ENCODE measurements around the gene STYXL1.

DNA sequence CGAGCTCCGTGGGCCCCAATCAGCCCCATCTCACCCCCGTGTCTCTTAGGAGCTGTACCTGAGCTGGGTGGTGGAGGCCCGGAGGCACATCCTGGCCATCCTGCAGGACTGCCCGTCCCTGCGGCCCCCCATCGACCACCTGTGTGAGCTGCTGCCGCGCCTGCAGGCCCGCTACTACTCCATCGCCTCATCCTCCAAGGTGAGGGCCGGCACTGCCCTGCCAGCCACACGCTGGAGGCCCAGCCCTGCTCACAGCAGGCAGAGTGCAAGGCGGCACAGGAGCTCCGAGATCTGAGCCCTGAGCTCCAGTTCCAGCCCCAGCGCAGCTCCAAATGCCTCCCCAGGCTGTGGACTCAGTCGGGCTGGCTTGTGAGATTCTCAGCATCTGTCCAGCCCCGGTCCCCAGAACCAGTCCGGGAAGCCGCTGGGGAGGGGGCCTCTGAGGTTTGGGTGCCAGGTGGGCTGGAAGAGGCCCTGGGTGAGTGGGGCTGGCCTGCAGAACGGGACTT lies 62.7 kb downstream of the STYXL1 start:
- TF ChIP-seq, protein P1, sequence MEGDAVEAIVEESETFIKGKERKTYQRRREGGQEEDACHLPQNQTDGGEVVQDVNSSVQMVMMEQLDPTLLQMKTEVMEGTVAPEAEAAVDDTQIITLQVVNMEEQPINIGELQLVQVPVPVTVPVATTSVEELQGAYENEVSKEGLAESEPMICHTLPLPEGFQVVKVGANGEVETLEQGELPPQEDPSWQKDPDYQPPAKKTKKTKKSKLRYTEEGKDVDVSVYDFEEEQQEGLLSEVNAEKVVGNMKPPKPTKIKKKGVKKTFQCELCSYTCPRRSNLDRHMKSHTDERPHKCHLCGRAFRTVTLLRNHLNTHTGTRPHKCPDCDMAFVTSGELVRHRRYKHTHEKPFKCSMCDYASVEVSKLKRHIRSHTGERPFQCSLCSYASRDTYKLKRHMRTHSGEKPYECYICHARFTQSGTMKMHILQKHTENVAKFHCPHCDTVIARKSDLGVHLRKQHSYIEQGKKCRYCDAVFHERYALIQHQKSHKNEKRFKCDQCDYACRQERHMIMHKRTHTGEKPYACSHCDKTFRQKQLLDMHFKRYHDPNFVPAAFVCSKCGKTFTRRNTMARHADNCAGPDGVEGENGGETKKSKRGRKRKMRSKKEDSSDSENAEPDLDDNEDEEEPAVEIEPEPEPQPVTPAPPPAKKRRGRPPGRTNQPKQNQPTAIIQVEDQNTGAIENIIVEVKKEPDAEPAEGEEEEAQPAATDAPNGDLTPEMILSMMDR (IDR thresholded peaks at IDR 0.05; ENCODE audit: low read depth, low read length, poor library complexity, severe bottlenecking): no peak
- TF ChIP-seq EZH2phosphoT487 (IDR thresholded peaks at IDR 0.05; ENCODE audit: borderline replicate concordance, low read length): no peak
